Measurements from ENCODE around the gene EXD3. TPM values are rescaled to one million over a fixed set of nuclear protein-coding genes. Genes with fewer than 3 reads are reported as not detected.
A peak's percentile ranks its signal among the peaks of the same experiment; 100 is the strongest.

The EXD3 gene
- polyA plus RNA-seq, 2 of the 4 experiments (the other 2 are of a cell fraction) = 3.4 to 4.5 TPM

DNA sequence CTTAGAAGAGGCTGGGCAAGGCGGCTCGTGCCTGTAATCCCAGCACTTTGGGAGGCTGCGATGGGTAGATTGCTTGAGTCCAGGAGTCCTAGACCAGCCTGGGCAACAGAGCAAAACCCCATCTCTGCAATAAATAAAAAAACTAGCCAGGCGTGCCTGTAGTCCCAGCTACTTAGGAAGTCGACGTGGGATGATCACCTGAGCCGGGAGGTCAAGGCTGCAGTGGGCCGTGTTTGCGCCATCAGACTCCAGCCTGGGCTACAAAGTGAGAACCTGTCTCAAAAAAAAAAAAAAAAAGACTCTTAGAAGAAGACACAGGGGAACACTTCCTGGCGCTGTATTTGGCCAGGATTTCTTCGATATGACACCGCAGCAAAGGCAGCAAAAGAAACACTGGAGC is 97.2 kb downstream of the EXD3 start:
- no peak for TF ChIP-seq ZSCAN20 (CRISPR knock-in tag; IDR thresholded peaks at IDR 0.05)
- TF ChIP-seq SMC3 (IDR thresholded peaks at IDR 0.05) = no peak
- no peaks in the 10 kb centered on the region for H3K4me1 ChIP-seq
- FAIRE-seq = no peak
- no peak overlapping the region for H3K4me2 ChIP-seq
- CTCF ChIA-PET = interaction anchor here (0.6 to 2.4 kb wide), 4 partner anchors 24 to 143 kb away, joined by 3 to 9 read pairs (median 4); partner anchors contain the start of gene NRARP
- ATAC-seq = no peak
- peaks cover 6% of the 10 kb centered on the region; the same call in 2 of the 3 replicates for H3K9me3 ChIP-seq
- POLR2A ChIA-PET = no interaction called here
- no peak overlapping the region for H3K4me3 ChIP-seq
- DNase-seq (ENCODE audit: low read depth in 1 of 2, low spot score in 1 of 2) = no peak
- WGBS (ENCODE audit: missing lambda C conversion rate) = 65% methylated on average over 12 of the region's 12 CpGs
- H3K27ac ChIP-seq = no peak overlapping the region

DNA sequence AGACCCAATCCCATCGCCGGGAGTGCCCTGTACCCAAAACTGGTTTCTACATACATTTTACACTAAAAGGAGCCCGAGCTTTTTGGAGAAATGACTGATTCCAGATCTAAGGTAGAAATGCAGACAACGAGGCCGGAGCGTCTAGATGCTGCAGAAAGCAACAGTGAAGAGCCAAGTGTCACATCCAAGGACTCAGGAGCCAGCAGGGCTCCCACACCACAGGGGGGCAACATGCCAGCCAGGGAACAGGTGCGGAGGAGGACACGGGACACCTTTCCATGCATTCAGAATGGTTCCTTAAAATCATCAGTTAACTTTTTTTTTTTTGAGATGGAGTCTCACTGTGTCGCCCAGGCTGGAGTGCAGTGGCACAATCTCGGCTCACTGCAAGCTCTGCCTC is 97.8 kb downstream of the EXD3 start:
- no peak overlapping the region for H3K4me3 ChIP-seq
- no peak overlapping the region for H3K27ac ChIP-seq
- no peak for TF ChIP-seq FOXS1 (CRISPR knock-in tag; IDR thresholded peaks at IDR 0.05)
- TF ChIP-seq, protein P1, sequence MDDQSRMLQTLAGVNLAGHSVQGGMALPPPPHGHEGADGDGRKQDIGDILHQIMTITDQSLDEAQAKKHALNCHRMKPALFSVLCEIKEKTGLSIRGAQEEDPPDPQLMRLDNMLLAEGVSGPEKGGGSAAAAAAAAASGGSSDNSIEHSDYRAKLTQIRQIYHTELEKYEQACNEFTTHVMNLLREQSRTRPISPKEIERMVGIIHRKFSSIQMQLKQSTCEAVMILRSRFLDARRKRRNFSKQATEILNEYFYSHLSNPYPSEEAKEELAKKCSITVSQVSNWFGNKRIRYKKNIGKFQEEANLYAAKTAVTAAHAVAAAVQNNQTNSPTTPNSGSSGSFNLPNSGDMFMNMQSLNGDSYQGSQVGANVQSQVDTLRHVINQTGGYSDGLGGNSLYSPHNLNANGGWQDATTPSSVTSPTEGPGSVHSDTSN (IDR thresholded peaks at IDR 0.05) = no peak
- no peak for TF ChIP-seq EHF (CRISPR knock-in tag; IDR thresholded peaks at IDR 0.05)
- TF ChIP-seq MAFK (IDR thresholded peaks at IDR 0.05; ENCODE audit: partially characterized antibody) = no peak
- DNase-seq (ENCODE audit: low read depth in 1 of 2, low spot score in 1 of 2) = no peak
- POLR2A ChIA-PET = no interaction called here
- FAIRE-seq = no peak
- H3K9me3 ChIP-seq = peaks cover 6% of the 10 kb centered on the region; the same call in 2 of the 3 replicates
- WGBS (ENCODE audit: missing lambda C conversion rate) = 71% methylated on average over 10 of the region's 10 CpGs
- CTCF ChIA-PET = interaction anchor here (0.6 to 2.4 kb wide), 5 partner anchors 23 to 144 kb away, joined by 3 to 9 read pairs (median 4); partner anchors contain the start of gene NRARP
- no peak for ATAC-seq
- H3K4me2 ChIP-seq = no peak overlapping the region
- H3K4me1 ChIP-seq = no peaks in the 10 kb centered on the region

DNA sequence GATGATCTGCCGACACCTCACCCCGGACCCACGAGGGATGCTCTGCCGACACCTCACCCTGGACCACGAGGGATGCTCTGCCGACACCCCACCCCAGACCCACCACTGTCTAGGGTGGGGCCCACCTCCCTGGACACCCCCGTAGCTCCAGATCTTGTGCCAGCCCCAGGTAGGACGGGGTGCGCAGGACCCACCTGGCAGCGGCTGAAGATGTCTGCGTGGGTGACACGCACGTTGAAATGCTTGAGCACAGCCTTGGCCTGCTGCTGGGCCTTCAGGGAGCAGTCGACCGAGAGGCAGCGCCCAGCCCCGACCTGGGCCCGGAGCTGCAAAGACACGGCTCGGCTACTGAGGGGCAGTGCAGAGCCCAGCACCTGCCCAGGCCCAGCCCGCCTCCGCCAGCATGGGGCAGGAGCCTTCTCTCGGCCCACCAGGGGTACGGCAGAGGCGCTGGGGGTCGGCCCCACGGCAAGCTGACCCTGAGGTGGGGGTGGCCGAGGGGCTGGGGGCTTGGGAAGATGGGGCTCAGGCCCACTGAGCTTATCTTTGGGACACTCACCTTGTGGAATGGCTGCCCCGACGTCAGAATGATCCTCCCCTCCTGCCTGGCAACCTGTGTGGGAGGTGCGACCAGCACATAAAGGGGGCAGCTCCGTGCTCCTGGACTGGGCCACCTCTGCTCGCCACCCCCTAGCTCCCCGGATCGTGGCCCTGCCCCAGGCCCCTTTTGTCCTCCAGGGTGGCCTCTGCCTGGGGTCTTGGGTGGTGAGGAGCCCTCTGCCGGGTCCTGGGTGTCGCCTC is 99.2 kb downstream of the EXD3 start:
- Histone ChIP-seq H3K9me3 (peaks cover 6% of the 10 kb centered on the region; the same call in 2 of the 3 replicates), H3K4me2 (no peak overlapping the region), H3K4me1 (no peaks in the 10 kb centered on the region), H3K4me3 (no peak overlapping the region), H3K27ac (no peak overlapping the region)
- TF ChIP-seq JUN (IDR thresholded peaks at IDR 0.05) (no peak), ZSCAN20 (CRISPR knock-in tag; IDR thresholded peaks at IDR 0.05) (no peak), ESRRA (IDR thresholded peaks at IDR 0.05; ENCODE audit: borderline replicate concordance, low read length) (no peak), KDM5A (IDR thresholded peaks at IDR 0.05) (no peak), HEYL (CRISPR knock-in tag; IDR thresholded peaks at IDR 0.05) (no peak), MYC (IDR thresholded peaks at IDR 0.05; ENCODE audit: borderline replicate concordance, low read length) (no peak), HOXB13 (CRISPR knock-in tag; IDR thresholded peaks at IDR 0.05; ENCODE audit: low read depth) (no peak), FOSB (CRISPR knock-in tag; IDR thresholded peaks at IDR 0.05) (no peak), NPAS2 (CRISPR knock-in tag; IDR thresholded peaks at IDR 0.05; ENCODE audit: borderline replicate concordance) (no peak), FOSL2 (IDR thresholded peaks at IDR 0.05) (no peak), FOSL2 (CRISPR knock-in tag; IDR thresholded peaks at IDR 0.05) (no peak)
- ChIA-PET CTCF (interaction anchor here (0.7 to 1.4 kb wide), 4 partner anchors 14 to 100 kb away, joined by 3 to 4 read pairs (median 4); partner anchors contain the start of gene NRARP), POLR2A (no interaction called here)
- WGBS (ENCODE audit: missing lambda C conversion rate) = 73% methylated on average over 16 of the region's 37 CpGs
- peak; percentile 10 to 22; a peak in 2 of 6 replicates for ATAC-seq
- FAIRE-seq = no peak
- DNase-seq (ENCODE audit: low read depth in 1 of 2, low spot score in 1 of 2) = no peak

DNA sequence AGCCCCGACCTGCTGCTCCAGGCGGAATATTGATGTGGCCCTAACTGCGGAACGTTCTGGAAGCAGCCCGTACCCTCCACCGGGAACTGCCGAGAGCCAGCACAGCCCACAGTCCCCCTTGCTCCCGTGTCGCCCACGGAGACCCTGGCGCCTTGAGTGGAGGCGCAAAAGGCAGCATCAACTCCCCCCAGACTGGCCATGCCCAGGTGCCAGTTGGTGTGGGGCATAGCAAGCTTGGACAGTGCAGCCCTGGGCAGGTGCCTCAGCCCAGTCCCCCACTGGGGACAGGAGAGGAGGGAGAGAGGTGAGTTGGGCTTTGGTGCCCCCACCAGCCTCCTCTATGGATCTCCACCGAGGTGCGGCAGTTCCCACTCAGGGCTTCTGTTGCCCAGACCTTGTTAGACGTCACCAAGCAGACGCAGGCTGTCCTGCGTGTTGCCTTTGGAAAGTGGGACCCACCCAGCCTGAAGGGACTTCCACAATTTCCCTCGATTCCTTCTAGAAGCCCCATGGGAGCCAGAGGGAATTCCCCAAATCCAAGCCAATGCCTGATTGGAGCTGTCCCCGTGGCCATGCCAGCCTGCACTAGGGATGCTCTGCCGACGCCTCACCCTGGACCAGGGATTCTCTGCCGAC is 101.1 kb downstream of the EXD3 start:
- no peak overlapping the region for H3K27ac ChIP-seq
- FAIRE-seq (no peak), DNase-seq (ENCODE audit: low read depth in 1 of 2, low spot score in 1 of 2) (no peak), ATAC-seq (no peak)
- H3K9me3 ChIP-seq = no peaks in the 10 kb centered on the region
- no peak overlapping the region for H3K4me2 ChIP-seq
- TF ChIP-seq POLR2AphosphoS2 (conservative IDR thresholded peaks at IDR 0.05; ENCODE audit: low read length) = no peak
- TF ChIP-seq KDM5A (IDR thresholded peaks at IDR 0.05) = no peak
- no peak for TF ChIP-seq PHF8 (IDR thresholded peaks at IDR 0.05; ENCODE audit: borderline replicate concordance, low read depth)
- no peak for TF ChIP-seq SREBF2 (IDR thresholded peaks at IDR 0.05)
- no peak for TF ChIP-seq JUN (IDR thresholded peaks at IDR 0.05)
- TF ChIP-seq HOXB5 (CRISPR knock-in tag; IDR thresholded peaks at IDR 0.05) = no peak
- TF ChIP-seq TFCP2L1 (CRISPR knock-in tag; IDR thresholded peaks at IDR 0.05) = no peak
- TF ChIP-seq, protein P1 (IDR thresholded peaks at IDR 0.05) = no peak
- no peak for TF ChIP-seq SMC3 (IDR thresholded peaks at IDR 0.05)
- TF ChIP-seq MAFK (IDR thresholded peaks at IDR 0.05; ENCODE audit: partially characterized antibody) = no peak
- TF ChIP-seq EP300 (IDR thresholded peaks at IDR 0.05) = no peak
- ChIA-PET CTCF (no interaction called here), POLR2A (no interaction called here)
- peaks cover 2% of the 10 kb centered on the region for H3K4me1 ChIP-seq
- no peak overlapping the region for H3K4me3 ChIP-seq
- 62% methylated on average over 22 of the region's 22 CpGs for WGBS (ENCODE audit: missing lambda C conversion rate)
